ENCODE data around the gene NAALADL1.
A peak's percentile ranks its signal among the peaks of the same experiment; 100 is the strongest.
"Not testable (repeated sequence)": the region's sequence is repeated elsewhere in the genome, so short reads cannot be mapped to it uniquely, and the experiment has no call there.

The NAALADL1 gene

DNA sequence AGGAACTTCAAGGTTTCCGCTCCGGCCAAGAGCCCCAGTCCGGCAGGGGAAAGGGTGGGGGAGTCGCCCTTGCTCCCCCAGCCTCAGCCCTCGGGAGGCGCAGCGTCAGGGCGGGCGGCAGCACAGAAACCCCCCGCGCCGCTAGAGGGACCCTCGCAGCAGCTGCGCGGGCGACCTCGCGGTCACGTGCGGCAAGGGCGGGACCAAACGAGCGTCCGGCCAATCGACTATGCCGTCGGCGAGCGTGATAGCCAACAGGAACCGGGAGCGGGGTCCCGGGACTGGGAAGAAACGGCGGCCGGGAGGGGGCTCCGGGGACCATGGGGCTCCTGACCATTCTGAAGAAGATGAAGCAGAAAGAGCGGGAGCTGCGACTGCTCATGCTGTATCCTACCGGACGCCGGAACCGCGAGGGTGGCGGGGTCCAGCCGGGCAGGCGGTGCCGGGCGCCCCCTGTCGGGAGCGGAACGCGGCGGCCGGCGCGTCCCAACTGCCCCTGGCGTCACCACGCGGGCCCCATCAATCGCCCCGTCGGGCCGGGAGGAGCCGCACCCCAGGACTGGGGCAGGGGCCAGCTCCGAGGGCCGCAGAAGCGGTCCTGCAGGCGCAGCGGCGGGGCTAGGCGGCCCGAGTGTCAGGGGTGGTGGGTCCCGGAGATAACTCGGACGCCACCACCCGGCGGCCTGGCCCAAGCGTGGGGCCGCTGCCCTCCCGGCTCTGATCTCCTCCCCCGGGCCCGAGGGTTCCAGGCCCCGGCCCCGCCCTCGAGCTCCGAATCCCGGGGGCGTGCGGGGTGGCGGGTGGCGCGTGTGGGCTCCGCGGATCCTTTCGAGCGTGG is 44.2 kb downstream of the NAALADL1 start, which contains the start of gene ARL2:
Gene ARL2 (plus strand): TSS at position 273 of the 838 bp plus-strand sequence. CDS start 48 bp downstream, at position 321.
- peak; percentile 74 to 77 for DNase-seq (ENCODE audit: low read depth in 2 of 2)

DNA sequence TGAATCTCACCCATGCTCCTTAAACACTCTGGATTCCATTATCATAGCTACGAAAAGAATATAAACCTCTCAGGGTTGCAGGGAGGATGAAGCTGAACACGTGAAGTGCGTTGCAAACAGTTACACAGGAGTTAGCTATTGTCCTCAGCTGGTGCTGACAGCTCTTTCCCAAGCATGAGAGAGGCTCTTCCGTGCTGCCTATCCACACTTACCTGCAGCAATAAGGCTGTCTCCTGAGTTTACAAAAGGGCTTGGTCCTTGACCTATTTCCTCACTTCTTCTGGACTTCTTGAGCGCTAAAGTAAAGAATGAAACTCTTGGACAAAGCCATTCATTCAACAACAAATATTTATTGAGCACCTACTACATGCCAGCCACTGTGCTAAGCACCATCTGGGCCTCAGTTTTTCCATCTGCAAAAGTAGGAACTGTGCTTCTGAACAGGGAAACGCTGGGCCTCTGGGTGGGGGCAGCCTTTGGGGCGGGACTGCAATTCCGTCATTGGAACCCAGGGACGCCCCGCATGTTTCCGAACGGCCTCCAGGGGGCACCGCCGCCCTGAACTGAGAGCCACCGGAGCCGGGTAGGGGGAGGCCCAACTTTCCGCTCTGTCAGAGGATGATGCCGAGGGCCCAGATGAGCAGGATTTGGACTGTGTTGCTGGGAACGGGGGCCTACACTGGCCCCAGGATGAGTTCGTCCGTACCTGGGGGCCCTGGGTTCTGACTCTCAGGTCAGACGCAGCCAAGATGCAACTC is 45.0 kb downstream of the NAALADL1 start:
- peak; percentile 77 to 81 for DNase-seq (ENCODE audit: low read depth in 2 of 2)

- DNase-seq (ENCODE audit: low read depth in 2 of 2): no peak
Measured at GRCh38 chr11:65008873-65009272, 49.5 kb downstream of the NAALADL1 start.

GRCh38 chr11:65008016-65008415 is 50.3 kb downstream of the NAALADL1 start:
- DNase-seq (ENCODE audit: low read depth in 2 of 2): no peak

DNA sequence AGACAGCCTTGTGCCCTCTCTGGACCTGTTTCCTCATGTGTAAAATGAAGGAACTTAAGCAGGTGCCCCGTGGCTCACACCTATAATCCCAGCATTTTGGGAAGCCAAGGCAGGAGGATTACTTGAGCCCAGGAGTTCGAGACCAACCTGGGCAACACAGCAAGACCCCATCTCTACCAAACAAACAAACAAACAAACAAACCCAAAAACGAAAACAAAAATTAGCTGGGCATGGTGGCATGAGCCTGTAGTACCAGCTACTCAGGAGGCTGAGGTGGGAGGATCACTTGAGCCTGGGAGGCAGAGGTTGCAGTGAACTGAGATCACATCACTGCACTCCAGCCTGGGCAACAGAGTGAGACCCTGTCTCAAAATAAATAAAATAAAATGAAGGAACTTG is 54.4 kb downstream of the NAALADL1 start:
- not testable (repeated sequence) for DNase-seq (ENCODE audit: low read depth in 2 of 2)

DNA sequence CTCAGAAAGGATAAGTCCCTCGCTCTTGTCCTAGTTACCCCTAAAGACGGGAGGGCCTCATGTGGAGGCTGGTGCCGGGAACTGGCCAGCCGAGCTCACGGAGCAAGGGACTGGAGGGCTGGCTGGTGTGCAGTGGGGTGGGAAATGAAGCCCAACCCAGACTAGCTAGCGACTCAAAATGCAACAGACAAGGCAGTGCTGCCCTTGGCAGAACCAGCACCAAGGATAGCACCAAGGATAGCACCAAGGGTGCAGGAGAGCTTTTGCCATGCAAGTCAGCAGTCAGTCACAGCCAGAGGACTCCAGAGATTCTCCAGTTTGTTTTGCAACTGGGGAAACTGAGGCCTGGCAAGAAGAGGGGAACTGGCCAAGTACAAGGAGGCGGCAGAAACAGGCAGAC is 55.1 kb downstream of the NAALADL1 start:
- no peak for DNase-seq (ENCODE audit: low read depth in 2 of 2)

DNA sequence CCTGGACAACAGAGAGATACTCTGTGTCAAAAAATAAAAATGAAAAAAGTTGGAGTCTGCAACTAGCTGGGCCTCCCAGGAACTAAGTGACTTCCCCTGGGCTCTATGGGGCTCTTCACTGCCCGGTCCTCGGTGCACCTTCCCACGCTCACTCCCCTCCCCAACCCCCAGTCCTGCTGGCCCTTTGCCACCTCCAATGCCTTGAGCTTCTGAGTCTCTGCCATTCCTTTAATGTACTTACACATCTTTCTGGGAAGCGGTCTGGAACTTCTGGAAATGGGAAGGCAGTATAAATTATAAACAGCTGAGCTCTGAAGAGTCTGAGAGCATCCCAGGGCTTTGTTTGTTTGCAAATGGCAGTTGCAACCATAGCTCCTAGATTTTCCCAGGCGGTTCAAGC is 55.6 kb downstream of the NAALADL1 start:
- no peak for DNase-seq (ENCODE audit: low read depth in 2 of 2)

GRCh38 chr11:64999478-64999877 is 58.9 kb downstream of the NAALADL1 start:
- no peak for DNase-seq (ENCODE audit: low read depth in 2 of 2)

DNA sequence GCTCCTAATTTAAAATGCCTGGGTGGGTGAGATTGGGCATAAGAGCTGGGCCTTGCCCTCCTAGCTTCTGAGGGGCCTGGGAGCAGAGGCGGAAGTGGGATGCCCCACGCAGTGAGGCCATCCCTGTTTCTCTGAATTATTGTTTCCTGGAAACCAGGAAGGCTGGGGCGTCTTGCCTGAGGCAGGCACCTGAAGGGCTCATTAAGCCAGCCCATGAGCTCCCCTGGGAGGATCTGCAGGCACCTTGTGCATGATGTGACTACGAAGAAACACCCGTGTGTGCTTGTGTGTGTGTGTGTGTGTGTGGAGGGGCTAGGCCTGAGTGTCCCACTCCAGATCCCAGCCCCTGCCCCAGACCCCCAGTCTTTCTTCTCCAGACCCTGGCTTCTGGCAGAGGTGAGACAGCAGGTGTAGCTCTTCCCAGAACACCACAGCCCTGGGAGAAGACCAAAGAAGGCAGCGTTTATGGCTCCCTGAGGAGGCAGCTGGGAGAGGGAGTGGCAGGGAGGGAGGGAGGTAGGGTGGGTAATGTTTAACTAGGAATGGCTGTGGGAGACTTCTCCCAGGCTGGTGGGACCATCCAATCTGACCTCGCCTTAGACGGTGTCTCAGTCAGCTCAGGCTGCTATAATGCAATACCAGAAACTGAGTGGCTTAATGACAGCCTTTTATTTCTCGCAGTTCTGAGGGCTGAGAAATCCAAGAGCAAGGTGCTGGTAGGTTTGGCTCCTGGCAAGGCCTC is 59.5 kb downstream of the NAALADL1 start:
- no peak for DNase-seq (ENCODE audit: low read depth in 2 of 2)

GRCh38 chr11:64998141-64998540 is 60.2 kb downstream of the NAALADL1 start:
- no peak for DNase-seq (ENCODE audit: low read depth in 2 of 2)

GRCh38 chr11:64996710-64997380 is 61.5 kb downstream of the NAALADL1 start, which contains the start of gene BATF2:
Gene BATF2 (minus strand): TSS chr11:64996971. CDS start chr11:64996914, 57 bp downstream.
- no peak for DNase-seq (ENCODE audit: low read depth in 2 of 2)

- no peak for DNase-seq (ENCODE audit: low read depth in 2 of 2)
Measured at GRCh38 chr11:64996327-64996709, 62.0 kb downstream of the NAALADL1 start.
